Measurements from ENCODE around the gene KLF16.

GRCh38 chr19:1905863-1906375 lies 42.5 kb upstream of the KLF16 start:
- TF ChIP-seq MXI1 (IDR thresholded peaks at IDR 0.05; ENCODE audit: low read depth, low read length) (no peak), GATAD2A (IDR thresholded peaks at IDR 0.05) (no peak; the same call in 1 of the 2 replicates), SLC30A9 (CRISPR knock-in tag; IDR thresholded peaks at IDR 0.05) (no peak), MYC (IDR thresholded peaks at IDR 0.05; ENCODE audit: low read depth, low read length) (no peak), MYC (CRISPR knock-in tag; IDR thresholded peaks at IDR 0.05; ENCODE audit: borderline replicate concordance, low read depth) (no peak), POLR2AphosphoS2 (IDR thresholded peaks at IDR 0.05; ENCODE audit: low read length) (no peak), SIX5 (IDR thresholded peaks at IDR 0.05; ENCODE audit: borderline replicate concordance in 1 of 2, insufficient read depth in 1 of 2, low read depth in 1 of 2, low read length in 2 of 2) (no peak), ARID4B (CRISPR knock-in tag; IDR thresholded peaks at IDR 0.05) (0 out of 2 replicates have a peak, but pooled peaks have one; percentile 4), RFX5 (IDR thresholded peaks at IDR 0.05; ENCODE audit: low read depth, low read length) (no peak), TAL1 (IDR thresholded peaks at IDR 0.05) (no peak)
- TF ChIP-seq, protein P1, sequence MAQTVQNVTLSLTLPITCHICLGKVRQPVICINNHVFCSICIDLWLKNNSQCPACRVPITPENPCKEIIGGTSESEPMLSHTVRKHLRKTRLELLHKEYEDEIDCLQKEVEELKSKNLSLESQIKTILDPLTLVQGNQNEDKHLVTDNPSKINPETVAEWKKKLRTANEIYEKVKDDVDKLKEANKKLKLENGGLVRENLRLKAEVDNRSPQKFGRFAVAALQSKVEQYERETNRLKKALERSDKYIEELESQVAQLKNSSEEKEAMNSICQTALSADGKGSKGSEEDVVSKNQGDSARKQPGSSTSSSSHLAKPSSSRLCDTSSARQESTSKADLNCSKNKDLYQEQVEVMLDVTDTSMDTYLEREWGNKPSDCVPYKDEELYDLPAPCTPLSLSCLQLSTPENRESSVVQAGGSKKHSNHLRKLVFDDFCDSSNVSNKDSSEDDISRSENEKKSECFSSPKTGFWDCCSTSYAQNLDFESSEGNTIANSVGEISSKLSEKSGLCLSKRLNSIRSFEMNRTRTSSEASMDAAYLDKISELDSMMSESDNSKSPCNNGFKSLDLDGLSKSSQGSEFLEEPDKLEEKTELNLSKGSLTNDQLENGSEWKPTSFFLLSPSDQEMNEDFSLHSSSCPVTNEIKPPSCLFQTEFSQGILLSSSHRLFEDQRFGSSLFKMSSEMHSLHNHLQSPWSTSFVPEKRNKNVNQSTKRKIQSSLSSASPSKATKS (CRISPR knock-in tag; IDR thresholded peaks at IDR 0.05) = no peak
- TF ChIP-seq, protein P2, sequence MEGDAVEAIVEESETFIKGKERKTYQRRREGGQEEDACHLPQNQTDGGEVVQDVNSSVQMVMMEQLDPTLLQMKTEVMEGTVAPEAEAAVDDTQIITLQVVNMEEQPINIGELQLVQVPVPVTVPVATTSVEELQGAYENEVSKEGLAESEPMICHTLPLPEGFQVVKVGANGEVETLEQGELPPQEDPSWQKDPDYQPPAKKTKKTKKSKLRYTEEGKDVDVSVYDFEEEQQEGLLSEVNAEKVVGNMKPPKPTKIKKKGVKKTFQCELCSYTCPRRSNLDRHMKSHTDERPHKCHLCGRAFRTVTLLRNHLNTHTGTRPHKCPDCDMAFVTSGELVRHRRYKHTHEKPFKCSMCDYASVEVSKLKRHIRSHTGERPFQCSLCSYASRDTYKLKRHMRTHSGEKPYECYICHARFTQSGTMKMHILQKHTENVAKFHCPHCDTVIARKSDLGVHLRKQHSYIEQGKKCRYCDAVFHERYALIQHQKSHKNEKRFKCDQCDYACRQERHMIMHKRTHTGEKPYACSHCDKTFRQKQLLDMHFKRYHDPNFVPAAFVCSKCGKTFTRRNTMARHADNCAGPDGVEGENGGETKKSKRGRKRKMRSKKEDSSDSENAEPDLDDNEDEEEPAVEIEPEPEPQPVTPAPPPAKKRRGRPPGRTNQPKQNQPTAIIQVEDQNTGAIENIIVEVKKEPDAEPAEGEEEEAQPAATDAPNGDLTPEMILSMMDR (IDR thresholded peaks at IDR 0.05 in 2 of 3, conservative IDR thresholded peaks at IDR 0.05 in 1 of 3; ENCODE audit: insufficient read depth in 2 of 3, low read depth in 1 of 3, low read length in 3 of 3) = no peak
